Astrocyte of the spinal cord (primary cell): ENCODE data around the gene CHD3.

Source experiments
- DNase-seq: peaks from one replicate; pipeline ENCODE4 v3.0.0; 2011; ENCODE audit warnings: low read depth, low spot score
- H3K4me3 ChIP-seq: 2 replicates; pipeline ENCODE4 v1.5.1; 2011; ENCODE audit warnings: low read depth, mild to moderate bottlenecking, low read length, moderate library complexity
- in situ Hi-C: cut with HindIII; loops from 2 replicates; pipeline ENCODE4 v1.10.0; 2017; ENCODE audit warnings: low sequenced_read_pairs
- TF ChIP-seq, protein P1 (sequence below): IDR thresholded peaks from 2 replicates; pipeline ENCODE4 v1.5.1; 2012; ENCODE audit warnings: low read depth, mild to moderate bottlenecking, low read length, inconsistent platforms

CHD3 gene

DNA sequence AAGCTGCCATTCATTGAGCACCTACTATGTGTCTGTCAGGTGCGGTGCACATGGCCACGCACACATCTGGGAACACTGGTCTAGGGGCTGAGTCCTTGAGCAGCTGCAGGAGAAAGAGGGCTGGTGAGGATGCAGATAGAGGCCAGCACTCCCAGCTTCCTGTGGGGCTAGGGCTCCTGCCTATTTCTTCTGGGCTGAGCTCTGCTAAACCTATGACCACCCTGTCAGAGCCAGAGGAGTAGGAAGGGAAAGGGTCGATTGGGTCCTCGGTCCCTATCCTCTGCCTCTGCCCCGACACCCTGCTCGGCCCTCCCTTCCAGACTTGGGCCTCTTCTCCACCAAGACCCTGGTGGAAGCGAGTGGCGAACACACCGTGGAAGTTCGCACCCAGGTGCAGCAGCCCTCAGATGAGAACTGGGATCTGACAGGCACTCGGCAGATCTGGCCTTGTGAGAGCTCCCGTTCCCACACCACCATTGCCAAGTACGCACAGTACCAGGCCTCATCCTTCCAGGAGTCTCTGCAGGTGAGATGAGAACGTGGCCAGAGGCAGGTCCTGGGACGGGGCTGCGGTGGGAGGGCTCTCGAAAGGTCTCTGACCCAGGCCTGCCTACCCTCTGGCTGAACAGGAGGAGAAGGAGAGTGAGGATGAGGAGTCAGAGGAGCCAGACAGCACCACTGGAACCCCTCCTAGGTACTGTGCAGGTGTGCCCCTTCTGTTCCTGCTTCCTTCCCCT is 37.7 kb upstream of the CHD3 start:
- in situ Hi-C loops: no loop called here
- DNase-seq: no peak
- TF ChIP-seq, protein P1, sequence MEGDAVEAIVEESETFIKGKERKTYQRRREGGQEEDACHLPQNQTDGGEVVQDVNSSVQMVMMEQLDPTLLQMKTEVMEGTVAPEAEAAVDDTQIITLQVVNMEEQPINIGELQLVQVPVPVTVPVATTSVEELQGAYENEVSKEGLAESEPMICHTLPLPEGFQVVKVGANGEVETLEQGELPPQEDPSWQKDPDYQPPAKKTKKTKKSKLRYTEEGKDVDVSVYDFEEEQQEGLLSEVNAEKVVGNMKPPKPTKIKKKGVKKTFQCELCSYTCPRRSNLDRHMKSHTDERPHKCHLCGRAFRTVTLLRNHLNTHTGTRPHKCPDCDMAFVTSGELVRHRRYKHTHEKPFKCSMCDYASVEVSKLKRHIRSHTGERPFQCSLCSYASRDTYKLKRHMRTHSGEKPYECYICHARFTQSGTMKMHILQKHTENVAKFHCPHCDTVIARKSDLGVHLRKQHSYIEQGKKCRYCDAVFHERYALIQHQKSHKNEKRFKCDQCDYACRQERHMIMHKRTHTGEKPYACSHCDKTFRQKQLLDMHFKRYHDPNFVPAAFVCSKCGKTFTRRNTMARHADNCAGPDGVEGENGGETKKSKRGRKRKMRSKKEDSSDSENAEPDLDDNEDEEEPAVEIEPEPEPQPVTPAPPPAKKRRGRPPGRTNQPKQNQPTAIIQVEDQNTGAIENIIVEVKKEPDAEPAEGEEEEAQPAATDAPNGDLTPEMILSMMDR: no peak
- H3K4me3 ChIP-seq: no peak overlapping the region

DNA sequence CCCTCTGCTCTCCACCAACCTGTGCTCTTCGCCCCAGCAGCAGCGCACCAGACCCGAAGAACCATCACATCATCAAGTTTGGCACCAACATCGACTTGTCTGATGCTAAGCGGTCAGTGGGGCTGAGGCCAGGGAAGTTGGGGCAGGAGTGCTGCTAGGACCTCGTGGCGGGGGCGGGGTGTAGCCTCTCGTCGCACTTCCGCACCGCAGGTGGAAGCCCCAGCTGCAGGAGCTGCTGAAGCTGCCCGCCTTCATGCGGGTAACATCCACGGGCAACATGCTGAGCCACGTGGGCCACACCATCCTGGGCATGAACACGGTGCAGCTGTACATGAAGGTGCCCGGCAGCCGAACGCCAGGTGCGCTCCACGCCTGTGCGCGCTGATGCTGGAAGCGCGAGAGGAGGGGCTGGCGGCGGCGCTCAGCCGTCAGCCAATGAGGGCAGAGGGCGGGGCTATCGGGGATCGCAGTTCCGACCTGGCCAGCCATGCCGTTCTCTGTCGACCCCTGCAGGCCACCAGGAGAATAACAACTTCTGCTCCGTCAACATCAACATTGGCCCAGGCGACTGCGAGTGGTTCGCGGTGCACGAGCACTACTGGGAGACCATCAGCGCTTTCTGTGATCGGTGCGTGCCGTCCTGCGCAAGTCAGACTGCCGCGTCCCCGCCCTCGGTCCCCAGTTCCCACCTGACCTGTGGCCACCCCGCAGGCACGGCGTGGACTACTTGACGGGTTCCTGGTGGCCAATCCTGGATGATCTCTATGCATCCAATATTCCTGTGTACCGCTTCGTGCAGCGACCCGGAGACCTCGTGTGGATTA is 36.9 kb upstream of the CHD3 start:
- DNase-seq: peak; percentile 81
- H3K4me3 ChIP-seq: no peak overlapping the region
- in situ Hi-C loops: no loop called here
- TF ChIP-seq, protein P1: peak; percentile 88

DNA sequence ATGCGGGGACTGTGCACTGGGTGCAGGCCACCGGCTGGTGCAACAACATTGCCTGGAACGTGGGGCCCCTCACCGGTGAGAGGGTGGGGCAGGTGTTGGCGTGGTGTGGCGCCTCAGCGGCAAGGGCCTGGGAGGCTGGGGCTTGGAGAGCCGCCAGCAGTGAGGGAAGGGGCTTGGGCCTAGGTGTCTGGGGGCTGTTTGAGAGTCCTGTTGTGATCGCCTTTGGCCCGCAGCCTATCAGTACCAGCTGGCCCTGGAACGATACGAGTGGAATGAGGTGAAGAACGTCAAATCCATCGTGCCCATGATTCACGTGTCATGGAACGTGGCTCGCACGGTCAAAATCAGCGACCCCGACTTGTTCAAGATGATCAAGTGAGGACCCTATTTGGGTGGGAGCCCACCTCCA is 36.3 kb upstream of the CHD3 start:
- H3K4me3 ChIP-seq: no peak overlapping the region
- no peak for DNase-seq
- in situ Hi-C loops: no loop called here
- TF ChIP-seq, protein P1: no peak

- TF ChIP-seq, protein P1: no peak
- in situ Hi-C loops: no loop called here
- no peak overlapping the region for H3K4me3 ChIP-seq
- no peak for DNase-seq
Observed at GRCh38 chr17:7852919-7853690, 35.5 kb upstream of the CHD3 start.

- TF ChIP-seq, protein P1: no peak
- no peak for DNase-seq
- no peak overlapping the region for H3K4me3 ChIP-seq
- in situ Hi-C loops: no loop called here
Observed at GRCh38 chr17:7853691-7854038, 34.9 kb upstream of the CHD3 start.

GRCh38 chr17:7854078-7854777 is 34.4 kb upstream of the CHD3 start:
- H3K4me3 ChIP-seq: no peak overlapping the region

More at GRCh38 chr17:7854078-7854777, 34.4 kb upstream of the CHD3 start:
- in situ Hi-C loops: no loop called here
- DNase-seq: no peak
- TF ChIP-seq, protein P1: no peak
